Fibroblast of the aortic adventitia (primary cell): ENCODE results near the gene PLXNA4. TPM values are rescaled to one million over a fixed set of nuclear protein-coding genes. Genes with fewer than 3 reads are reported as not detected.

Experiments used
- DNase-seq: peaks from one replicate; pipeline ENCODE4 v3.0.0-alpha.2; 2010; ENCODE audit warnings: low read depth
- H3K4me3 ChIP-seq: 2 replicates; pipeline ENCODE4 v1.5.1; 2011; ENCODE audit warnings: low read depth, mild to moderate bottlenecking, control low read depth, low read length, moderate library complexity
- CTCF ChIP-seq: IDR thresholded peaks from 2 replicates; pipeline ENCODE4 v1.5.1; 2011; ENCODE audit warnings: mild to moderate bottlenecking, low read length, control low read depth, inconsistent platforms; ENCODE audit not compliant: insufficient read depth
- total RNA-seq: library from RNA; depleted of rRNA; stranded (reverse); fragments of >200 nt; gene quantifications from 2 replicates; pipeline ENCODE4 v1.2.3, GENCODE V29; 2012; ENCODE audit warnings: low replicate concordance

Gene PLXNA4
- total RNA-seq, 1 donor: 3.0 TPM

- TF ChIP-seq CTCF: no peak
- H3K4me3 ChIP-seq: no peak overlapping the region
- peak; percentile 25 for DNase-seq
Measured at GRCh38 chr7:132488634-132489302, 87.5 kb downstream of the PLXNA4 start.

- DNase-seq: peak; percentile 96
- H3K4me3 ChIP-seq: no peak overlapping the region
- TF ChIP-seq CTCF: no peak
Measured at GRCh38 chr7:132486274-132486610, 90.0 kb downstream of the PLXNA4 start.

- DNase-seq: no peak
- H3K4me3 ChIP-seq: no peak overlapping the region
- no peak for TF ChIP-seq CTCF
Measured at GRCh38 chr7:132485600-132486273, 90.5 kb downstream of the PLXNA4 start.

GRCh38 chr7:132485136-132485535 lies 91.1 kb downstream of the PLXNA4 start:
- H3K4me3 ChIP-seq: no peak overlapping the region
- DNase-seq: no peak
- TF ChIP-seq CTCF: no peak

- TF ChIP-seq CTCF: no peak
- H3K4me3 ChIP-seq: no peak overlapping the region
- DNase-seq: no peak
Measured at GRCh38 chr7:132482866-132483265, 93.4 kb downstream of the PLXNA4 start.

- no peak for TF ChIP-seq CTCF
- no peak overlapping the region for H3K4me3 ChIP-seq
- no peak for DNase-seq
Measured at GRCh38 chr7:132480534-132480933, 95.7 kb downstream of the PLXNA4 start.

- TF ChIP-seq CTCF: no peak
- DNase-seq: no peak
Measured at GRCh38 chr7:132476541-132476940, 99.7 kb downstream of the PLXNA4 start.

More at GRCh38 chr7:132476541-132476940, 99.7 kb downstream of the PLXNA4 start:
- no peak overlapping the region for H3K4me3 ChIP-seq
